Fibroblast of lung (primary cell): Measurements from ENCODE around the gene TMEM19. TPM values are rescaled to one million over a fixed set of nuclear protein-coding genes. Genes with fewer than 3 reads are reported as not detected.
A peak's percentile ranks its signal among the peaks of the same experiment; 100 is the strongest.

Experiments
- DNase-seq, 2 donors: peaks; one replicate each; pipeline versions ENCODE4 v3.0.0 to v3.0.0-alpha.2; 2010; ENCODE audit warnings: low read depth in 2 of 2
- H2AFZ ChIP-seq: 2 replicates; pipeline ENCODE4 v1.5.1; 2012; ENCODE audit warnings: low read length, control low read depth, inconsistent platforms
- H3K27ac ChIP-seq: 2 replicates; pipeline ENCODE4 v1.5.1; 2011; ENCODE audit warnings: low read length, control low read depth; ENCODE audit not compliant: insufficient read depth
- H3K27me3 ChIP-seq: 2 replicates; pipeline ENCODE4 v1.5.1; 2011; ENCODE audit warnings: mild to moderate bottlenecking, low read length; ENCODE audit not compliant: control insufficient read depth, insufficient read depth
- H3K36me3 ChIP-seq: 2 replicates; pipeline ENCODE4 v1.5.1; 2011; ENCODE audit warnings: low read length; ENCODE audit not compliant: control insufficient read depth, insufficient read depth
- H3K4me1 ChIP-seq: 2 replicates; pipeline ENCODE4 v1.5.1; 2011; ENCODE audit warnings: low read length; ENCODE audit not compliant: control insufficient read depth, insufficient read depth; ENCODE audit errors: extremely low read depth
- H3K4me2 ChIP-seq: 2 replicates; pipeline ENCODE4 v1.5.1; 2011; ENCODE audit warnings: low read length, control low read depth; ENCODE audit not compliant: insufficient read depth; ENCODE audit errors: extremely low read depth
- H3K4me3 ChIP-seq, 4 experiments: fragments of 200-600 bp in 1 of 4; sonication (generic) in 1 of 4; replicated peaks in 1 of 4; 2 replicates each; pipeline ENCODE4 v1.5.1; 2011 to 2016; ENCODE audit warnings: low read length in 4 of 4, low read depth in 3 of 4, mild to moderate bottlenecking in 3 of 4, control low read depth in 2 of 4, inconsistent platforms in 1 of 4, mixed read lengths in 1 of 4; ENCODE audit not compliant: insufficient read depth in 1 of 4; ENCODE audit errors: control extremely low read depth in 1 of 4
- H3K79me2 ChIP-seq: 2 replicates; pipeline ENCODE4 v1.5.1; 2012; ENCODE audit warnings: mild to moderate bottlenecking, low read length, inconsistent platforms; ENCODE audit not compliant: control insufficient read depth, insufficient read depth
- H3K9ac ChIP-seq: 2 replicates; pipeline ENCODE4 v1.5.1; 2011; ENCODE audit warnings: mild to moderate bottlenecking, low read length, control low read depth; ENCODE audit not compliant: insufficient read depth
- H3K9me3 ChIP-seq: 2 replicates; pipeline ENCODE4 v1.5.1; 2012; ENCODE audit warnings: low read depth, low read length; ENCODE audit not compliant: control insufficient read depth, insufficient read depth
- H4K20me1 ChIP-seq: 2 replicates; pipeline ENCODE4 v1.5.1; 2011; ENCODE audit warnings: low read length; ENCODE audit not compliant: control insufficient read depth, insufficient read depth; ENCODE audit errors: extremely low read depth
- CTCF ChIP-seq, 2 donors: IDR thresholded peaks in 1 of 2; conservative IDR thresholded peaks in 1 of 2; 1 replicate in 1 of 2; 2 replicates in 1 of 2; pipeline ENCODE4 v1.5.1; 2011 to 2012; ENCODE audit warnings: low read length in 2 of 2, control low read depth in 1 of 2, inconsistent platforms in 1 of 2, low read depth in 1 of 2, mild to moderate bottlenecking in 1 of 2
- EZH2 ChIP-seq: IDR thresholded peaks from 2 replicates; pipeline ENCODE4 v1.5.1; 2012; ENCODE audit warnings: low read length, control low read depth, mild to moderate bottlenecking; ENCODE audit errors: missing control alignments
- polyA plus RNA-seq, 2 donors: library from polyadenylated mRNA; depleted of rRNA in 1 of 2; stranded (reverse) in 1 of 2; unstranded in 1 of 2; fragments of >200 nt; gene quantifications; 2 replicates each; pipeline ENCODE4 v1.2.1, GENCODE V29; 2011 to 2012; ENCODE audit warnings: missing spikeins in 1 of 2
- total RNA-seq: library from RNA; depleted of rRNA; stranded (reverse); fragments of >200 nt; gene quantifications from 2 replicates; pipeline ENCODE4 v1.2.1, GENCODE V29; 2014

Gene TMEM19
- total and polyA plus RNA-seq, 2 donors (not counting 1 experiment from before 2014, with no cell fraction given), result 19.6 to 25.1 TPM

- Histone ChIP-seq H3K27me3 (no peaks in the 10 kb centered on the region), H4K20me1 (no peaks in the 10 kb centered on the region), H3K4me1 (no peaks in the 10 kb centered on the region), H2AFZ (peak overlapping the region; percentile 14), H3K4me3 (no peak overlapping the region), H3K9ac (no peak overlapping the region), H3K9me3 (no peaks in the 10 kb centered on the region), H3K4me2 (no peak overlapping the region), H3K79me2 (no peaks in the 10 kb centered on the region), H3K36me3 (no peaks in the 10 kb centered on the region), H3K27ac (no peak overlapping the region)
- no peak for TF ChIP-seq CTCF (conservative IDR thresholded peaks at IDR 0.05 in 1 of 2, IDR thresholded peaks at IDR 0.05 in 1 of 2; ENCODE audit: low read depth in 1 of 2, low read length in 2 of 2)
- TF ChIP-seq EZH2, result no peak
- DNase-seq, result peak; percentile 15 to 93
Measured at GRCh38 chr12:71731439-71732356, 45.8 kb downstream of the TMEM19 start.

GRCh38 chr12:71732357-71732712, 46.5 kb downstream of the TMEM19 start:
- H4K20me1 ChIP-seq, result no peaks in the 10 kb centered on the region
- H3K27me3 ChIP-seq, result no peaks in the 10 kb centered on the region
- H3K79me2 ChIP-seq, result no peaks in the 10 kb centered on the region
- H2AFZ ChIP-seq, result no peak overlapping the region
- H3K9me3 ChIP-seq, result no peaks in the 10 kb centered on the region
- H3K4me1 ChIP-seq, result no peaks in the 10 kb centered on the region
- H3K27ac ChIP-seq, result no peak overlapping the region
- no peaks in the 10 kb centered on the region for H3K36me3 ChIP-seq
- TF ChIP-seq CTCF (conservative IDR thresholded peaks at IDR 0.05 in 1 of 2, IDR thresholded peaks at IDR 0.05 in 1 of 2; ENCODE audit: low read depth in 1 of 2, low read length in 2 of 2) (no peak), EZH2 (no peak)
- H3K9ac ChIP-seq, result no peak overlapping the region
- no peak overlapping the region for H3K4me2 ChIP-seq
- DNase-seq, result no peak
- no peak overlapping the region for H3K4me3 ChIP-seq

- no peaks in the 10 kb centered on the region for H3K27me3 ChIP-seq
- no peaks in the 10 kb centered on the region for H3K79me2 ChIP-seq
- H2AFZ ChIP-seq, result no peak overlapping the region
- TF ChIP-seq CTCF (conservative IDR thresholded peaks at IDR 0.05 in 1 of 2, IDR thresholded peaks at IDR 0.05 in 1 of 2; ENCODE audit: low read depth in 1 of 2, low read length in 2 of 2), result no peak
- no peak for TF ChIP-seq EZH2
- H3K36me3 ChIP-seq, result no peaks in the 10 kb centered on the region
- no peaks in the 10 kb centered on the region for H4K20me1 ChIP-seq
- no peak overlapping the region for H3K9ac ChIP-seq
- H3K27ac ChIP-seq, result no peak overlapping the region
- H3K9me3 ChIP-seq, result no peaks in the 10 kb centered on the region
- DNase-seq, result no peak
- H3K4me3 ChIP-seq, result no peak overlapping the region
- no peak overlapping the region for H3K4me2 ChIP-seq
- no peaks in the 10 kb centered on the region for H3K4me1 ChIP-seq
Measured at GRCh38 chr12:71737197-71737596, 51.3 kb downstream of the TMEM19 start.
